K562 (cell line): ENCODE data around the gene KIF3B. TPM values are rescaled to one million over a fixed set of nuclear protein-coding genes. Genes with fewer than 3 reads are reported as not detected.
A peak's percentile ranks its signal among the peaks of the same experiment; 100 is the strongest.

Experiments used
- ATAC-seq: fragments of 200-7000 bp; cut with Tn5 transposase; 3 replicates; pipeline ENCODE4 v1.9.1; 2020; ENCODE audit warnings: moderate library complexity
- BruUV-seq: library from RNA; stranded (reverse); fragments of 400-500 nt; replicated peaks from 2 replicates; lab custom pipeline; 2021; lab: Mats Ljungman, UMichigan
- CTCF ChIA-PET: fragments of 300-600 bp; formaldehyde crosslinking; extraction: SDS; loops from one replicate; lab custom pipeline; 2021; ENCODE audit warnings: low intra/inter-chr PET ratio; lab: Yijun Ruan, JAX
- POLR2A ChIA-PET: fragments of 300-600, 350-650 bp; sonication (Branson Sonifier 250); formaldehyde crosslinking; extraction: SDS; loops from one replicate; lab custom pipeline; 2021; ENCODE audit warnings: antibody characterized with exemption, inconsistent platforms; lab: Yijun Ruan, JAX
- DNase-seq, 4 experiments: peaks; one replicate each; pipeline versions ENCODE4 v3.0.0 to v3.0.0-alpha.2; 2011 to 2018; ENCODE audit warnings: low spot score in 3 of 4, mixed read lengths in 3 of 4; ENCODE audit errors: extremely low read depth in 1 of 4
- FAIRE-seq: peaks from 2 replicates; lab custom pipeline; 2011; peaks lifted over from hg19 to GRCh38; lab: Jason Lieb, UNC
- H2AFZ ChIP-seq: 2 replicates; pipeline ENCODE4 v1.6.0; 2011; ENCODE audit warnings: low read depth, low read length, control low read depth, inconsistent platforms
- H3K27ac ChIP-seq: fragments of 200-600 bp; 3 replicates; pipeline ENCODE4 v1.8.0; 2011; ENCODE audit warnings: low read depth, mild to moderate bottlenecking, control low read depth, inconsistent platforms, low read length, moderate library complexity, mixed read lengths; ENCODE audit errors: extremely low read depth
- H3K27me3 ChIP-seq, 2 experiments: fragments of 300-600 bp in 1 of 2; 2 replicates in 1 of 2; 3 replicates in 1 of 2; pipeline versions ENCODE4 v1.6.0 to v1.8.0; 2011; ENCODE audit warnings: inconsistent platforms in 2 of 2, low read length in 2 of 2, mild to moderate bottlenecking in 1 of 2, mixed read lengths in 1 of 2, moderate library complexity in 1 of 2; ENCODE audit not compliant: control insufficient read depth in 2 of 2, insufficient read depth in 2 of 2
- H3K36me3 ChIP-seq: fragments of 300-600 bp; 3 replicates; pipeline ENCODE4 v1.8.0; 2011; ENCODE audit warnings: mild to moderate bottlenecking, low read length, inconsistent platforms; ENCODE audit not compliant: control insufficient read depth, insufficient read depth
- H3K4me1 ChIP-seq, 2 experiments: fragments of 200-600 bp in 1 of 2; replicated peaks in 1 of 2; 2 replicates in 1 of 2; 3 replicates in 1 of 2; pipeline versions ENCODE4 v1.5.1 to v1.8.0; 2011; ENCODE audit warnings: inconsistent platforms in 2 of 2, low read length in 2 of 2, mild to moderate bottlenecking in 1 of 2, mixed read lengths in 1 of 2, moderate library complexity in 1 of 2; ENCODE audit not compliant: control insufficient read depth in 2 of 2, insufficient read depth in 2 of 2
- H3K4me2 ChIP-seq: 2 replicates; pipeline ENCODE4 v1.6.1; 2011; ENCODE audit warnings: low read length, control low read depth, inconsistent platforms, mixed read lengths; ENCODE audit not compliant: insufficient read depth
- H3K4me3 ChIP-seq: fragments of 200-600 bp; sonication (generic), shearing (Covaris generic); 2 replicates; pipeline ENCODE4 v1.5.1; 2016; ENCODE audit warnings: control low read depth, inconsistent platforms
- H3K79me2 ChIP-seq: fragments of 200-600 bp; 3 replicates; pipeline ENCODE4 v1.8.0; 2011; ENCODE audit warnings: low read length, inconsistent platforms; ENCODE audit not compliant: control insufficient read depth, insufficient read depth
- H3K9ac ChIP-seq, 2 experiments: 2 replicates each; pipeline versions ENCODE4 v1.6.0 to v1.6.1; 2011; ENCODE audit warnings: low read depth in 2 of 2, low read length in 2 of 2, control low read depth in 1 of 2, inconsistent platforms in 1 of 2, mild to moderate bottlenecking in 1 of 2, mixed read lengths in 1 of 2; ENCODE audit not compliant: insufficient read depth in 1 of 2
- H3K9me1 ChIP-seq: one replicate; pipeline ENCODE4 v1.6.0; 2011; ENCODE audit warnings: inconsistent platforms, mild to moderate bottlenecking, low read length, moderate library complexity; ENCODE audit not compliant: control insufficient read depth, insufficient read depth
- H3K9me3 ChIP-seq: replicated peaks from 2 replicates; pipeline ENCODE4 v1.5.1; 2011; ENCODE audit warnings: low read depth, low read length, inconsistent platforms; ENCODE audit not compliant: control insufficient read depth, insufficient read depth
- H4K20me1 ChIP-seq: replicated peaks from 2 replicates; pipeline ENCODE4 v1.6.1; 2011; ENCODE audit warnings: low read length, inconsistent platforms, mixed read lengths; ENCODE audit not compliant: control insufficient read depth, insufficient read depth
- DIDO1 ChIP-seq: fragments of 450-650 bp; IDR thresholded peaks from 2 replicates; pipeline ENCODE4 v1.6.1; 2016; ENCODE audit warnings: low read depth, missing biosample characterization, missing genetic modification characterization
- IRF2 ChIP-seq: sonication (generic); formaldehyde crosslinking; IDR thresholded peaks from 2 replicates; pipeline ENCODE4 v1.8.1; 2022; ENCODE audit warnings: mild to moderate bottlenecking, missing genetic modification reagents
- JUNB ChIP-seq: fragments of 450-650 bp; formaldehyde crosslinking; conservative IDR thresholded peaks from 2 replicates; pipeline ENCODE4 v1.4.0; 2020; ENCODE audit warnings: mild to moderate bottlenecking
- MEIS2 ChIP-seq: fragments of 450-650 bp; IDR thresholded peaks from 2 replicates; pipeline ENCODE4 v1.6.1; 2014; ENCODE audit warnings: mild to moderate bottlenecking; ENCODE audit not compliant: partially characterized antibody
- NCOA2 ChIP-seq, 2 experiments: fragments of 450-650 bp; IDR thresholded peaks; 2 replicates each; pipeline ENCODE4 v1.6.1; 2018; ENCODE audit warnings: mild to moderate bottlenecking in 2 of 2, moderate library complexity in 1 of 2; ENCODE audit not compliant: partially characterized antibody in 2 of 2
- NFIC ChIP-seq: fragments of 450-650 bp; IDR thresholded peaks from 2 replicates; pipeline ENCODE4 v1.6.1; 2017; ENCODE audit warnings: mild to moderate bottlenecking, inconsistent platforms
- POLR2AphosphoS2 ChIP-seq: IDR thresholded peaks from 2 replicates; pipeline ENCODE4 v1.6.1; 2012; ENCODE audit warnings: low read length, improper control_type of control experiment
- ZNF121 ChIP-seq: sonication (generic); formaldehyde crosslinking; conservative IDR thresholded peaks from 2 replicates; pipeline ENCODE4 v1.8.0; 2022; ENCODE audit warnings: missing genetic modification reagents
- ZNF311 ChIP-seq: fragments of 250-450 bp; sonication (Bioruptor Pico); IDR thresholded peaks from 2 replicates; pipeline ENCODE4 v1.4.0; 2020; ENCODE audit warnings: mild to moderate bottlenecking, moderate library complexity
- WGBS: fragments of 100-300 bp; shearing (Covaris generic); methylation state at CpG from one replicate; pipeline ENCODE4 v1.1.6; 2016; ENCODE audit warnings: low coverage, mixed read lengths; ENCODE audit not compliant: insufficient coverage; ENCODE audit errors: missing lambda C conversion rate; 5-methylcytosine and 5-hydroxymethylcytosine counted together
- in situ Hi-C: fragments of 300-500 bp; cut with MboI; formaldehyde crosslinking; loops from 4 replicates; pipeline ENCODE4 v1.15.0; 2018; ENCODE audit warnings: inconsistent platforms, mixed read lengths
- intact Hi-C: fragments of 100-400 bp; cut with micrococcal nuclease; formaldehyde crosslinking; loops from 2 replicates; pipeline ENCODE4 v1.14.2; 2022
- polyA plus RNA-seq, 8 experiments: library from polyadenylated mRNA; depleted of rRNA in 4 of 8; stranded (reverse) in 5 of 8; unstranded in 3 of 8; fragments of >200 nt; fragmentation: Nextera tagmentation in 2 of 8; fragmentation: Illumina TruSeq in 1 of 8; extraction: Ambion mirVana in 2 of 8; extraction: Trizol in 1 of 8; gene quantifications; 2 replicates each; pipeline versions ENCODE4 v1.2.1 to v1.2.3, GENCODE V29; 2011 to 2014; ENCODE audit warnings: inconsistent platforms in 1 of 8, missing spikeins in 1 of 8
- total RNA-seq, 7 experiments: library from RNA; depleted of rRNA in 6 of 7; stranded (reverse); fragments of >200 nt in 6 of 7; fragmentation: Illumina TruSeq in 2 of 7; extraction: Trizol in 2 of 7; gene quantifications; 2 replicates each; pipeline versions ENCODE4 v1.2.1 to v1.2.3, GENCODE V29; 2011 to 2021; ENCODE audit warnings: low replicate concordance in 1 of 7
- TF ChIP-seq, protein P1 (sequence below): IDR thresholded peaks from 3 replicates; pipeline ENCODE4 v1.6.1; 2011; ENCODE audit warnings: borderline replicate concordance, mild to moderate bottlenecking, moderate library complexity; ENCODE audit not compliant: insufficient read length; ENCODE audit errors: extremely low read depth
- TF ChIP-seq, protein P2 (sequence below): fragments of 250-450 bp; sonication (Bioruptor Pico); IDR thresholded peaks from 2 replicates; pipeline ENCODE4 v1.4.0; 2020; ENCODE audit warnings: mild to moderate bottlenecking, moderate library complexity, borderline replicate concordance
- TF ChIP-seq, protein P3 (sequence below): fragments of 450-650 bp; IDR thresholded peaks from 2 replicates; pipeline ENCODE4 v1.7.0; 2016; ENCODE audit warnings: borderline replicate concordance

The KIF3B gene
- total and polyA plus RNA-seq, 9 of the 15 experiments (the other 6 are each of a cell fraction or from before 2014, with no cell fraction given), result 2.9 to 12.3 (median 8.6) TPM

- in situ Hi-C loops (no loop called here), intact Hi-C loops (loop anchor here (5.0 to 10.0 kb wide), 3 partner anchors 81 to 226 kb away; partner anchors contain the start of genes PLAGL2 and POFUT1)
- no peaks in the 10 kb centered on the region for H3K27me3 ChIP-seq
- peak; percentile 79 for FAIRE-seq
- H3K9ac ChIP-seq, result peak overlapping the region; percentile 87 to 98; a peak in 3 of 4 replicates
- peak overlapping the region; percentile 93 for H2AFZ ChIP-seq
- DNase-seq, result peak in 1 of 4 experiments; percentile 68
- ChIA-PET CTCF (no interaction called here), POLR2A (interaction anchor here (0.6 to 2.8 kb wide), 9 partner anchors 8 to 125 kb away, joined by 3 to 10 read pairs (median 3); no protein-coding TSS in a partner anchor)
- peak overlapping the region; percentile 96 for H3K4me3 ChIP-seq
- no peak for ATAC-seq
- no peaks in the 10 kb centered on the region for H3K9me1 ChIP-seq
- peaks cover 16% of the 10 kb centered on the region; the same call in 2 of the 3 replicates for H3K36me3 ChIP-seq
- H3K27ac ChIP-seq, result peak overlapping the region; percentile 99
- peaks cover 36% of the 10 kb centered on the region for H3K79me2 ChIP-seq
- BruUV-seq, result no TSS peak
- H4K20me1 ChIP-seq, result peaks cover 20% of the 10 kb centered on the region
- peaks cover 12 to 33% of the 10 kb centered on the region in 2 experiments for H3K4me1 ChIP-seq
- 6% methylated on average over 13 of the region's 13 CpGs for WGBS
- peak overlapping the region; percentile 96 for H3K4me2 ChIP-seq
- H3K9me3 ChIP-seq, result no peaks in the 10 kb centered on the region
- TF ChIP-seq NFIC (peak; percentile 96), POLR2AphosphoS2 (no peak), JUNB (CRISPR knock-in tag) (no peak), DIDO1 (tag) (no peak), ZNF311 (CRISPR knock-in tag) (no peak), NCOA2 (IDR thresholded peaks at IDR 0.05; ENCODE audit: partially characterized antibody in 2 of 2) (no peak), ZNF121 (CRISPR knock-in tag) (no peak), IRF2 (no peak), MEIS2 (no peak)
- TF ChIP-seq, protein P1, sequence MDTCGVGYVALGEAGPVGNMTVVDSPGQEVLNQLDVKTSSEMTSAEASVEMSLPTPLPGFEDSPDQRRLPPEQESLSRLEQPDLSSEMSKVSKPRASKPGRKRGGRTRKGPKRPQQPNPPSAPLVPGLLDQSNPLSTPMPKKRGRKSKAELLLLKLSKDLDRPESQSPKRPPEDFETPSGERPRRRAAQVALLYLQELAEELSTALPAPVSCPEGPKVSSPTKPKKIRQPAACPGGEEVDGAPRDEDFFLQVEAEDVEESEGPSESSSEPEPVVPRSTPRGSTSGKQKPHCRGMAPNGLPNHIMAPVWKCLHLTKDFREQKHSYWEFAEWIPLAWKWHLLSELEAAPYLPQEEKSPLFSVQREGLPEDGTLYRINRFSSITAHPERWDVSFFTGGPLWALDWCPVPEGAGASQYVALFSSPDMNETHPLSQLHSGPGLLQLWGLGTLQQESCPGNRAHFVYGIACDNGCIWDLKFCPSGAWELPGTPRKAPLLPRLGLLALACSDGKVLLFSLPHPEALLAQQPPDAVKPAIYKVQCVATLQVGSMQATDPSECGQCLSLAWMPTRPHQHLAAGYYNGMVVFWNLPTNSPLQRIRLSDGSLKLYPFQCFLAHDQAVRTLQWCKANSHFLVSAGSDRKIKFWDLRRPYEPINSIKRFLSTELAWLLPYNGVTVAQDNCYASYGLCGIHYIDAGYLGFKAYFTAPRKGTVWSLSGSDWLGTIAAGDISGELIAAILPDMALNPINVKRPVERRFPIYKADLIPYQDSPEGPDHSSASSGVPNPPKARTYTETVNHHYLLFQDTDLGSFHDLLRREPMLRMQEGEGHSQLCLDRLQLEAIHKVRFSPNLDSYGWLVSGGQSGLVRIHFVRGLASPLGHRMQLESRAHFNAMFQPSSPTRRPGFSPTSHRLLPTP, result no peak
- TF ChIP-seq, protein P2, sequence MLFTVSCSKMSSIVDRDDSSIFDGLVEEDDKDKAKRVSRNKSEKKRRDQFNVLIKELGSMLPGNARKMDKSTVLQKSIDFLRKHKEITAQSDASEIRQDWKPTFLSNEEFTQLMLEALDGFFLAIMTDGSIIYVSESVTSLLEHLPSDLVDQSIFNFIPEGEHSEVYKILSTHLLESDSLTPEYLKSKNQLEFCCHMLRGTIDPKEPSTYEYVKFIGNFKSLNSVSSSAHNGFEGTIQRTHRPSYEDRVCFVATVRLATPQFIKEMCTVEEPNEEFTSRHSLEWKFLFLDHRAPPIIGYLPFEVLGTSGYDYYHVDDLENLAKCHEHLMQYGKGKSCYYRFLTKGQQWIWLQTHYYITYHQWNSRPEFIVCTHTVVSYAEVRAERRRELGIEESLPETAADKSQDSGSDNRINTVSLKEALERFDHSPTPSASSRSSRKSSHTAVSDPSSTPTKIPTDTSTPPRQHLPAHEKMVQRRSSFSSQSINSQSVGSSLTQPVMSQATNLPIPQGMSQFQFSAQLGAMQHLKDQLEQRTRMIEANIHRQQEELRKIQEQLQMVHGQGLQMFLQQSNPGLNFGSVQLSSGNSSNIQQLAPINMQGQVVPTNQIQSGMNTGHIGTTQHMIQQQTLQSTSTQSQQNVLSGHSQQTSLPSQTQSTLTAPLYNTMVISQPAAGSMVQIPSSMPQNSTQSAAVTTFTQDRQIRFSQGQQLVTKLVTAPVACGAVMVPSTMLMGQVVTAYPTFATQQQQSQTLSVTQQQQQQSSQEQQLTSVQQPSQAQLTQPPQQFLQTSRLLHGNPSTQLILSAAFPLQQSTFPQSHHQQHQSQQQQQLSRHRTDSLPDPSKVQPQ, result no peak
- TF ChIP-seq, protein P3, sequence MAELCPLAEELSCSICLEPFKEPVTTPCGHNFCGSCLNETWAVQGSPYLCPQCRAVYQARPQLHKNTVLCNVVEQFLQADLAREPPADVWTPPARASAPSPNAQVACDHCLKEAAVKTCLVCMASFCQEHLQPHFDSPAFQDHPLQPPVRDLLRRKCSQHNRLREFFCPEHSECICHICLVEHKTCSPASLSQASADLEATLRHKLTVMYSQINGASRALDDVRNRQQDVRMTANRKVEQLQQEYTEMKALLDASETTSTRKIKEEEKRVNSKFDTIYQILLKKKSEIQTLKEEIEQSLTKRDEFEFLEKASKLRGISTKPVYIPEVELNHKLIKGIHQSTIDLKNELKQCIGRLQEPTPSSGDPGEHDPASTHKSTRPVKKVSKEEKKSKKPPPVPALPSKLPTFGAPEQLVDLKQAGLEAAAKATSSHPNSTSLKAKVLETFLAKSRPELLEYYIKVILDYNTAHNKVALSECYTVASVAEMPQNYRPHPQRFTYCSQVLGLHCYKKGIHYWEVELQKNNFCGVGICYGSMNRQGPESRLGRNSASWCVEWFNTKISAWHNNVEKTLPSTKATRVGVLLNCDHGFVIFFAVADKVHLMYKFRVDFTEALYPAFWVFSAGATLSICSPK, result no peak
These were observed 79.3 kb downstream of the KIF3B start for GRCh38 chr20:32356622-32357374.
